ENCODE data around the gene NFKBIZ.

NFKBIZ gene

GRCh38 chr3:101816215-101817149 lies 32.8 kb upstream of the NFKBIZ start:
- Histone ChIP-seq H3K27ac (no peak overlapping the region), H3K4me3 (no peak overlapping the region)
- DNase-seq (ENCODE audit: low spot score): no peak
- TF ChIP-seq CTCF (IDR thresholded peaks at IDR 0.05): no peak

GRCh38 chr3:101817992-101818391 lies 31.3 kb upstream of the NFKBIZ start:
- DNase-seq (ENCODE audit: low spot score): no peak
- H3K27ac ChIP-seq: no peak overlapping the region
- TF ChIP-seq CTCF (IDR thresholded peaks at IDR 0.05): no peak
- no peak overlapping the region for H3K4me3 ChIP-seq

DNA sequence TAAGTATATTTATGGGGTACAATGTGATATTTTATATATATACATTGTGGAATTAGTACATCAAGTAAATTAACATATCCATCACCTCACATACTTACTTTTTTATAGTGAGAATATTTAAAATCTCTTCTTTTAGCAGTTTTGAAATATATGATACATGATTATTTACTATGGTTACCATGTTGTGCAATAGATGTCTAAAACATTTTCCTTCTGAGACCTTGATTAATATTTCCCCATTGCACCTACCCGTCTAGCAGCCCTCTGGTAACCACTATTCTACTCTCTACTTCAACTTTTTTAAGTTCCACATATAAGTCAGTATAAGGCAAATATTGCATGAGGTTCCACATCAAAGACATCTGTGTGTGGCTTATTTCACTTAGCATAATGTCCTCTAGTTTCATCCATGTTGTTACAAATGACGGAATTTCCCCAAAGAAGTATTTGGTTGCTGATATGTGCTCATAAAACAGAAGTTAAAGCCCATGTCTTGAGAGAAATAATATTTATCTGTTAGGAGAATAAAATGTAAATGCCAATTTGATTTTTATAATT lies 29.6 kb upstream of the NFKBIZ start:
- H3K27ac ChIP-seq: no peak overlapping the region
- no peak for DNase-seq (ENCODE audit: low spot score)
- no peak for TF ChIP-seq CTCF (IDR thresholded peaks at IDR 0.05)

GRCh38 chr3:101821503-101821902 lies 27.8 kb upstream of the NFKBIZ start:
- no peak for TF ChIP-seq CTCF (IDR thresholded peaks at IDR 0.05)
- Histone ChIP-seq H3K27ac (no peak overlapping the region), H3K4me3 (no peak overlapping the region)
- DNase-seq (ENCODE audit: low spot score): no peak

More for the DNA sequence above, 29.6 kb upstream of the NFKBIZ start:
- no peak overlapping the region for H3K4me3 ChIP-seq

DNA sequence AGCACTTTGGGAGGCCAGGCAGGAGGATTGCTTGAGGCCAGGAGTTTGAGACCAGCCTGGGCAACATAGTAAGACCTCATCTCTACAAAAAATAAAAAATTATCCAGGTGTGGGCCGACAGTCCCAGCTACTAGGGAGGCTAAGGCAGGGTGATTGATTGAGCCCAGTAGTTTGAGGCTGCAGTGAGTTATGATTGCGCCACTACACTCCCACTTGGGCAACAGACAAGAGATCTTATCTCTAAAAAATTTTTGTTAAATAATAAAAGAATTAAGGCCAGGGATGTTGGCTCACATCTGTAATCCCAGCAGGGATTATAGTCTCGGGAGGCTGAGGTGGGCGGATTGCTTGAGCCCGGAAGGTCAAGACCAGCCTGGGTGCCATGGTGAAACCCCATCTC lies 25.8 kb upstream of the NFKBIZ start:
- DNase-seq (ENCODE audit: low spot score): no peak
- H3K27ac ChIP-seq: no peak overlapping the region
- no peak for TF ChIP-seq CTCF (IDR thresholded peaks at IDR 0.05)
- no peak overlapping the region for H3K4me3 ChIP-seq

- TF ChIP-seq CTCF (IDR thresholded peaks at IDR 0.05): no peak
- Histone ChIP-seq H3K4me3 (no peak overlapping the region), H3K27ac (peak overlapping the region in 1 of 2 donors; percentile 1)
- DNase-seq (ENCODE audit: low spot score): no peak
Measured at GRCh38 chr3:101824702-101825101, 24.6 kb upstream of the NFKBIZ start.

Measured in coronary artery (tissue), 2 donors.